Astrocyte of the cerebellum (primary cell): ENCODE measurements around the gene CDC7.

Source experiments
- DNase-seq: peaks from one replicate; pipeline ENCODE4 v3.0.0-alpha.2; 2011; ENCODE audit warnings: low read depth
- H3K4me3 ChIP-seq: 2 replicates; pipeline ENCODE4 v1.5.1; 2011; ENCODE audit warnings: mild to moderate bottlenecking, low read depth, low read length, moderate library complexity
- in situ Hi-C: cut with HindIII; loops from 2 replicates; pipeline ENCODE4 v1.10.0; 2017; ENCODE audit warnings: low sequenced_read_pairs
- TF ChIP-seq, protein P1 (sequence below): IDR thresholded peaks from 2 replicates; pipeline ENCODE4 v1.5.1; 2012; ENCODE audit warnings: low read length, low read depth, moderate library complexity, mild to moderate bottlenecking; ENCODE audit errors: missing control alignments

The CDC7 gene

DNA sequence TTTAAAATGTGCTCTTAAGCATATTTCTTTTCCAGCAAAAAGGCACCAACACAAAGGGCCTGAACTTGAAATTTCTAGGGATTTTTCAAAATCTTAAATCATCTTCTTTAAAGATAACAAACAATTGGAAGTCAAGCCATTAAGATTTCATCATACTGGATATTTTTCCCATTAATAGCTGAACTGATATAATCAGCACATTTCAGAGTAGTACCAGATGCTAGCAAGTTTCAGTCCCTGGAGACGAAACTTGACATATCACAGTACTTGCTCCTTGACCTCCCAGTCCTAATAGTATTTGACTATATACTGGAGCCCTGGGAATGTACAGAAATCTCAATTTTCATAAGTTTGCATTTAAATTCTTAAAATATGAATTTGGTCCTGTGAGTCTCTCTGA is 10.2 kb upstream of the CDC7 start:
- TF ChIP-seq, protein P1, sequence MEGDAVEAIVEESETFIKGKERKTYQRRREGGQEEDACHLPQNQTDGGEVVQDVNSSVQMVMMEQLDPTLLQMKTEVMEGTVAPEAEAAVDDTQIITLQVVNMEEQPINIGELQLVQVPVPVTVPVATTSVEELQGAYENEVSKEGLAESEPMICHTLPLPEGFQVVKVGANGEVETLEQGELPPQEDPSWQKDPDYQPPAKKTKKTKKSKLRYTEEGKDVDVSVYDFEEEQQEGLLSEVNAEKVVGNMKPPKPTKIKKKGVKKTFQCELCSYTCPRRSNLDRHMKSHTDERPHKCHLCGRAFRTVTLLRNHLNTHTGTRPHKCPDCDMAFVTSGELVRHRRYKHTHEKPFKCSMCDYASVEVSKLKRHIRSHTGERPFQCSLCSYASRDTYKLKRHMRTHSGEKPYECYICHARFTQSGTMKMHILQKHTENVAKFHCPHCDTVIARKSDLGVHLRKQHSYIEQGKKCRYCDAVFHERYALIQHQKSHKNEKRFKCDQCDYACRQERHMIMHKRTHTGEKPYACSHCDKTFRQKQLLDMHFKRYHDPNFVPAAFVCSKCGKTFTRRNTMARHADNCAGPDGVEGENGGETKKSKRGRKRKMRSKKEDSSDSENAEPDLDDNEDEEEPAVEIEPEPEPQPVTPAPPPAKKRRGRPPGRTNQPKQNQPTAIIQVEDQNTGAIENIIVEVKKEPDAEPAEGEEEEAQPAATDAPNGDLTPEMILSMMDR, result no peak
- no peak for DNase-seq
- in situ Hi-C loops, result loop anchor here (5.0 kb wide), 1 partner anchor 38 kb away; no protein-coding TSS in a partner anchor
- H3K4me3 ChIP-seq, result no peak overlapping the region

DNA sequence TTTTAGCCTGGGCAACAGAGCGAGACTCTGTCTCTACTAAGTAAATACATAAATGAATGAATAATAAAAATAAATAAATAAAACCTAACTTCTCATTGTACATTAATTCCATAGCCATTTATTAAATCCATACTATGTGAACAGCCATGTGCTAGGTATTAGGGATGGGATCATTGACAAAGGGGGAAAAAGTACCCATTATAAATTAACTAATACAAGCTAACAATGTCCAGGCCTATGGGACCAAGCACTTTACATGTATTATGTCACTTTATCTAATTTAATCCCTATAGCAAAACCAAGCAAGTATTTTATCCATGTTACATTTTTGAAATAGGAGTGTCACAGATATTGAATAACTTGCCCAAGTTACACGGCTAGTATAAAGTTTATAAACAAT is 2.6 kb upstream of the CDC7 start:
- DNase-seq, result no peak
- H3K4me3 ChIP-seq, result no peak overlapping the region
- in situ Hi-C loops, result no loop called here
- TF ChIP-seq, protein P1, result no peak

DNA sequence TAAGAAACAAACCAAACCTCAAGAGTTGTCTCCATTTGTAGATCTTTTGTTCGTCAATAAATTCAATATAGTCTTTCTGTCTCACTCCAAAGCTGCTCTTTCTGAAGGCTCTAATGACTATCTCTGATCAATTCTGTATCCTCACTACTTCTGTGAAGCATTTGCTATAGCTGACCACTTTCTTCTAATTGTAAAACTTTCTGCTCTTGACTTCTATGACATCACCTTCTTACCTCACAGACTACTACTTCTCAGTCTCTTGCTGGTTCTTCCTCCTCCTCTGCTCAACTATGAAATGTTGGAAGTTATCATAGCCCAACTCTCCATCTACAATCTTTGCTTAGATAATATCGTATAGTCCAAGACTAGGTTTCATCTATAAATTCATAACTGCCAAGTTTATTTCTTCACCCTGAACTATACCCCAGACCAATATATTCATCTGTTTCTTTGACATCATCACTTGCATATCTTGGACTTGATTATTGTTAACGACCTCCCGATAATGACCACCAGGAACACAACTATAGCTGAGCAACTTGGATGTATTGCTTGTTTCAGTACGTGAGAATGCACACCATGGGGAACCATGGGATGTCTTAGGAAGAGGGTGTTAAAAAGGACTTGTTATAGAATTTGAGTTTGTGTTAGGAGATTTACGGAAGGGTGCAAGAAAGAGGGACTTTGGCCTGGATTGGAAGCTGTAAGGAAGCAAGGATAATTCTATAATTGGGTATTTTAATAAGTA is 2.0 kb upstream of the CDC7 start:
- TF ChIP-seq, protein P1, result no peak
- DNase-seq, result no peak

DNA sequence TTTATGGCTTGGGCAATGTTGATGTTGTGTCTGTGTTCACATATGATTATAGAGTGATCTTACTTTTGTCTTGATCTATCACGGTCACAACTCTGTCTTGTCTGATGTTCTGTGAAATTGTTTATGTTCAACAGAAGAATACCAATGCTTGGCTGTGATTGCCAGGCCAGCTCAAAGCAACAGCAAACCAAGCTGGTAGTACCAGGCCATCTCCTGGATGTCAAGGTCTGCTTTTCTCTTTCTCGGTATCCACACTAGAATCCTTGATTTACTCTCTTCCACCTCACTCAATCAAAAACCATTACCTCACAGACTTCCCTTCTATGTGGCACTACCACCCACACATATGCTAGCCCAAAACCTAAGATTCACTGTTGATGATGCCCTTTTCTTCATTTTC is 1.3 kb upstream of the CDC7 start:
- TF ChIP-seq, protein P1, result no peak
- no peak overlapping the region for H3K4me3 ChIP-seq
- DNase-seq, result no peak
- in situ Hi-C loops, result no loop called here

More for the DNA sequence above, 2.0 kb upstream of the CDC7 start:
- H3K4me3 ChIP-seq, result no peak overlapping the region
- in situ Hi-C loops, result no loop called here

DNA sequence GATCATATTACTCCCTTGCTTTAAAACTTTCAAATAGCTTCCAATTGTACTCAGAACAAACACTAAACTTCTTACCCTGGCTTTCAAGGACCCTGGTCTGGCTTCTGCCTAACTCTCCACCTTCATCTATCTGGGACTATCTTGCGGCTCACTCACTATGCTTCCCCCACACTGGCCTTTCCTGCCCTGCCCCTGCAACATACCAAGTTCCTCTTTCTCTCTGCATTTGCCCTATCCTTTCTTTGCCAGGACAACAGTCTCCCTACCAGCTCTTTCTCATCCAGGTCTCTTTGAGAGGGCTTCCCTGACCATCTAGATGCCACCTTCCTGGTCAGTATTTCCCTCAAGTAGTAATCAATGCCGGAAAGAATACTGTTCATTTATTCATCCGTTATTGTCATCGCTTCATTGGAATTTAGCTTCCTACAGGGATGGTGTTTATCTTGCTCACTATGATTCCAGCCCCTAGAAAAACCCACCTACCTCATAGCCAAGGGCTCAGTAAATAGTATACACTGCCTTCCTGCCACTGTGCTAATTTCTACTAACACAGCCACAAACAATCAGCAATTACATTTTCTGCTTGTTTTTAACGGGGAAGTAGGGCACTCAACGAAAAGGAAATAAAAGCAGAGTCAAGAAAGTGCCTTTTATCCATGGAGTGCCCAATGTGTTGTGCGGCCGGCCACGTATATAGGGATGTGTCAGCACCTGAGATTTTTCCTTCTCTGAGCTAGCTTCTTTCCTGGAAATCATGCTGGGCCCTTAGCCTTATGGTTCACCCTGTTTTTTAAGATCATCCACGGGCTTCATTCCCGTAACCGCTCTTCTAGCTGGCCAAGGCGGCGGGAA is 521 bp upstream of the CDC7 start:
- TF ChIP-seq, protein P1, result no peak
- in situ Hi-C loops, result loop anchor here (25.0 kb wide), 1 partner anchor 787 kb away; the partner anchor contains the start of genes GLMN and RPAP2
- no peak for DNase-seq
- peak overlapping the region; percentile 75 for H3K4me3 ChIP-seq

DNA sequence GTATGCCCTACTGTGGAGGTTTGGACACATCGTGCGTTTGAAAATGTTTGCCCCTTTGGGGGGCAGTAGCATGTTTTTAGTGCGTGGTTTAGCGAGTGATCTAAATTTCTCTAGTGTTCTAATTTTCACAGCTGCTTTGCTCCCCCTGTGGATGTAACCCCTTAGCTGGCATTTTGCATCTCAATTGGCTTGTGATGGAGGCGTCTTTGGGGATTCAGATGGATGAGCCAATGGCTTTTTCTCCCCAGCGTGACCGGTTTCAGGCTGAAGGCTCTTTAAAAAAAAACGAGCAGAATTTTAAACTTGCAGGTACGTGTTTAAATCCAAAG is 836 bp downstream of the CDC7 start:
- DNase-seq, result peak; percentile 3
- TF ChIP-seq, protein P1, result no peak
- peak overlapping the region; percentile 75 for H3K4me3 ChIP-seq
- in situ Hi-C loops, result loop anchor here (25.0 kb wide), 1 partner anchor 786 kb away; the partner anchor contains the start of genes GLMN and RPAP2
